HG03175 (cell line): Measurements from ENCODE around the gene FKBP15.
"Not testable (repeated sequence)": the region's sequence is repeated elsewhere in the genome, so short reads cannot be mapped to it uniquely, and the experiment has no call there.

ENCODE experiments used
- ATAC-seq: cut with Tn5 transposase; IDR thresholded peaks from one replicate; pipeline ENCODE4 v1.9.1; 2021; ENCODE audit warnings: mild to moderate bottlenecking, moderate library complexity; ENCODE audit not compliant: unreplicated experiment

FKBP15 gene

GRCh38 chr9:113150670-113151611 lies 70.1 kb downstream of the FKBP15 start, which contains the start of gene SLC31A2:
Gene SLC31A2, plus strand, starts transcription at chr9:113151007. Its CDS starts 68 bp downstream, at chr9:113151075.
- ATAC-seq, result peak; percentile 98

GRCh38 chr9:113149561-113149960 lies 71.5 kb downstream of the FKBP15 start:
- ATAC-seq, result not testable (repeated sequence)

GRCh38 chr9:113148781-113149510 lies 72.1 kb downstream of the FKBP15 start:
- no peak for ATAC-seq

GRCh38 chr9:113148372-113148705 lies 72.7 kb downstream of the FKBP15 start:
- no peak for ATAC-seq

GRCh38 chr9:113143432-113144227 lies 77.4 kb downstream of the FKBP15 start:
- no peak for ATAC-seq

- ATAC-seq, result not testable (repeated sequence)
Observed at GRCh38 chr9:113140896-113141295, 80.2 kb downstream of the FKBP15 start.

GRCh38 chr9:113139953-113140352 lies 81.1 kb downstream of the FKBP15 start:
- no peak for ATAC-seq

- ATAC-seq, result no peak
Observed at GRCh38 chr9:113139225-113139829, 81.8 kb downstream of the FKBP15 start.

- ATAC-seq, result no peak
Observed at GRCh38 chr9:113138760-113139159, 82.3 kb downstream of the FKBP15 start.

- ATAC-seq, result no peak
Observed at GRCh38 chr9:113137196-113138168, 83.6 kb downstream of the FKBP15 start.

- ATAC-seq, result no peak
Observed at GRCh38 chr9:113131689-113132151, 89.4 kb downstream of the FKBP15 start.

- no peak for ATAC-seq
Observed at GRCh38 chr9:113129884-113130283, 91.2 kb downstream of the FKBP15 start.

- ATAC-seq, result no peak
Observed at GRCh38 chr9:113129466-113129865, 91.6 kb downstream of the FKBP15 start.

- no peak for ATAC-seq
Observed at GRCh38 chr9:113125386-113126035, 95.6 kb downstream of the FKBP15 start.

- not testable (repeated sequence) for ATAC-seq
Observed at GRCh38 chr9:113118829-113119228, 102.2 kb downstream of the FKBP15 start.
